ENCODE data around the gene NTS. TPM values are rescaled to one million over a fixed set of nuclear protein-coding genes. Genes with fewer than 3 reads are reported as not detected.

The NTS gene
- total RNA-seq, 2 experiments from 2014 or later, result not detected

GRCh38 chr12:85856966-85857365 lies 17.1 kb upstream of the NTS start:
- no peak for DNase-seq
- POLR2A ChIA-PET, result no interaction called here
- H3K4me1 Mint-ChIP-seq, result no peaks in the 10 kb centered on the region
- no peak overlapping the region for H3K4me3 Mint-ChIP-seq
- H3K9me3 Mint-ChIP-seq, result no peaks in the 10 kb centered on the region
- H3K36me3 Mint-ChIP-seq (ENCODE audit: low read depth), result no peaks in the 10 kb centered on the region
- CTCF ChIA-PET, result no interaction called here
- H3K27me3 Mint-ChIP-seq, result no peaks in the 10 kb centered on the region
- H3K27ac Mint-ChIP-seq, result no peak overlapping the region

DNA sequence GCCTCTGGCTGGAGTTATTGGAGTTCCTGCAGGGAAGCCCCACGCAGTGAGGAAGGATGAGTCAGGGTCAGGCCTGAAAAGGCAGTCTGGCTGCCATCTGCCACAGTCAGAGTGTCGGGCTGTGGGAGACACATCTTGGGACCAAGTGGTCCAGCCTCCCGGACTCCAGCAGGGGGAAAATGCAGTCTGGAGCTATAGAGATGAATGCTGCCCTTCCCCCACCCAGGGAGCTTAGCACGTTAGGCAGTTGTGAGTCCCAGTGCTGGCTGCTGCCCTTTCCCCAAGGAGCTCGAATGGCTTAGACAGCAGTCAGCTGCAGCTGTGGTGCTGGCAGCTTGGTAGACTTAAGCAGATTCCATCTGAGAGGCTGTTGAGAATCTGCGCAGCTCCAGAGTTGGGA lies 8.2 kb upstream of the NTS start:
- Mint-ChIP-seq H3K9me3 (no peaks in the 10 kb centered on the region), H3K4me1 (no peaks in the 10 kb centered on the region), H3K4me3 (no peak overlapping the region), H3K36me3 (ENCODE audit: low read depth) (no peaks in the 10 kb centered on the region), H3K27ac (no peak overlapping the region), H3K27me3 (no peaks in the 10 kb centered on the region)
- no peak for DNase-seq
- CTCF ChIA-PET, result no interaction called here
- POLR2A ChIA-PET, result no interaction called here

- peak; percentile 25 for DNase-seq
- Mint-ChIP-seq H3K27me3 (no peaks in the 10 kb centered on the region), H3K27ac (no peak overlapping the region), H3K36me3 (ENCODE audit: low read depth) (no peaks in the 10 kb centered on the region), H3K9me3 (no peaks in the 10 kb centered on the region), H3K4me1 (no peaks in the 10 kb centered on the region), H3K4me3 (no peak overlapping the region)
- ChIA-PET POLR2A (no interaction called here), CTCF (interaction anchor here (0.9 to 1.5 kb wide), 3 partner anchors 9 to 400 kb away, joined by 3 read pairs; no protein-coding TSS in a partner anchor)
These were observed 6.9 kb upstream of the NTS start for GRCh38 chr12:85866986-85867776.

GRCh38 chr12:85872497-85873091 lies 1.5 kb upstream of the NTS start:
- Mint-ChIP-seq H3K27ac (no peak overlapping the region), H3K36me3 (ENCODE audit: low read depth) (no peaks in the 10 kb centered on the region), H3K27me3 (peaks cover 2% of the 10 kb centered on the region), H3K4me1 (no peaks in the 10 kb centered on the region), H3K9me3 (no peaks in the 10 kb centered on the region), H3K4me3 (no peak overlapping the region)
- no peak for DNase-seq
- CTCF ChIA-PET, result interaction anchor here (0.7 to 0.9 kb wide), 2 partner anchors 34 to 51 kb away, joined by 3 read pairs; no protein-coding TSS in a partner anchor
- POLR2A ChIA-PET, result no interaction called here

DNA sequence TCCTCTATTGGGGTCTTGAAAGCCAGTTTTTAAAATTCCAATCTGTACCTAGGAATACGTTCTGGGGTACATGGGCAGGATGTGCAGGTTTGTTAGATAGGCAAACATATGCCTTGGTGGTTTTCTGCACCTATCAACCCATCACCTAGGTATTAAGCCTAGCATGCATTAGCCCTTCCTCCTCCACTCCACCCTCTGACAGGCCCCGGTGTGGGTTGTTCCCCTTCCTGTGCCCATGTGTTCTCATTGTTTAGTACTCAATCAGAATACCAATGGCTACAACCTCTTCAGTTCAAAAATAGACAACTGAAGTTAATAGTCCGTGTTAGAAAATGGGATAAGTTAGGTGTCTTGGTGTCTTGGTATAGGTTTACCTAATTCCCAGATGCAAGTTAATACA lies 3.4 kb downstream of the NTS start:
- ChIA-PET POLR2A (no interaction called here), CTCF (no interaction called here)
- Mint-ChIP-seq H3K27me3 (peaks cover 2% of the 10 kb centered on the region), H3K4me1 (no peaks in the 10 kb centered on the region), H3K27ac (no peak overlapping the region), H3K36me3 (ENCODE audit: low read depth) (no peaks in the 10 kb centered on the region), H3K9me3 (no peaks in the 10 kb centered on the region), H3K4me3 (no peak overlapping the region)
- DNase-seq, result no peak

DNA sequence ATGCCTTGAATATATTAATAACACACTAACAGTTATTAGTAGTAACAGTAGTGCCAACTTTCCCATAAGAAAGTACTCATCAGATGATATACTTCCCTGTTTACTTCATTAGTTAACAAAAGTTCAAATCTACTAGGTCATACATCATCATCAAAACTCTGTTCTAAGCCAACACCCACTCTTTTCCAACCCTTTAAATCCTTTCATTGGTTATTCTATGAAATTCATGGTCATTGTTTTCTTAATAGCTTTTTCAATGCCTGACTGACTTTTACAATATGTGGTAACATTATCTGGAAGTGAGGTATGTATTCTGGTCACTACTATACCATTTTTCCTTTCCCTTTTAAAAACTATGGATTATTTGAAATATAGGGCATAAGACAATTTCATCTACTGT lies 9.7 kb downstream of the NTS start:
- Mint-ChIP-seq H3K27me3 (no peaks in the 10 kb centered on the region), H3K4me1 (no peaks in the 10 kb centered on the region), H3K36me3 (ENCODE audit: low read depth) (no peaks in the 10 kb centered on the region), H3K9me3 (no peaks in the 10 kb centered on the region), H3K27ac (no peak overlapping the region), H3K4me3 (no peak overlapping the region)
- no peak for DNase-seq
- ChIA-PET CTCF (no interaction called here), POLR2A (no interaction called here)

DNA sequence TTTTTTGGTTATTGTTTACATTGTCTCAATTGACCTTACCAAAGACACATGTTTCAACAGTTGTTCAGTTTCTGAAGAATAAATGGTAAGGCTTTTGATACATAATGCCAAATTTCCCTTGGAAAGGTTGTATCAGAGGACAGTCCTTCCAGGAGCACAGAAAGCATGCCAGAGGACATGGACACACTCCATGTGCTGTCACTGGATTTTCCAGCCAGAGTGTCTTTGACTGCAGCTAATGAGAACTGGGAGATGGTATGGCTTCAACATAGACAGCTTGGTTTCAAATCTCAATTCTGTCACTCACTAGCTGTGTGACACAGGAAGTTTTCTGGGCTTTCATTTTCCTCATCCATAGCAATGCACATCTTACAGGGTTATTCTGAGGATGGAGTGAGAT lies 20.6 kb downstream of the NTS start:
- CTCF ChIA-PET, result no interaction called here

GRCh38 chr12:85920324-85920947 lies 46.3 kb downstream of the NTS start:
- Mint-ChIP-seq H3K27me3 (no peaks in the 10 kb centered on the region), H3K27ac (no peak overlapping the region), H3K4me3 (no peak overlapping the region), H3K4me1 (no peaks in the 10 kb centered on the region), H3K9me3 (no peaks in the 10 kb centered on the region), H3K36me3 (ENCODE audit: low read depth) (no peaks in the 10 kb centered on the region)
- DNase-seq, result no peak
- ChIA-PET POLR2A (no interaction called here), CTCF (no interaction called here)

More for the DNA sequence above, 20.6 kb downstream of the NTS start:
- Mint-ChIP-seq H3K27me3 (no peaks in the 10 kb centered on the region), H3K4me1 (no peaks in the 10 kb centered on the region), H3K27ac (no peak overlapping the region), H3K36me3 (ENCODE audit: low read depth) (no peaks in the 10 kb centered on the region), H3K4me3 (no peak overlapping the region), H3K9me3 (no peaks in the 10 kb centered on the region)
- no peak for DNase-seq
- POLR2A ChIA-PET, result no interaction called here

DNA sequence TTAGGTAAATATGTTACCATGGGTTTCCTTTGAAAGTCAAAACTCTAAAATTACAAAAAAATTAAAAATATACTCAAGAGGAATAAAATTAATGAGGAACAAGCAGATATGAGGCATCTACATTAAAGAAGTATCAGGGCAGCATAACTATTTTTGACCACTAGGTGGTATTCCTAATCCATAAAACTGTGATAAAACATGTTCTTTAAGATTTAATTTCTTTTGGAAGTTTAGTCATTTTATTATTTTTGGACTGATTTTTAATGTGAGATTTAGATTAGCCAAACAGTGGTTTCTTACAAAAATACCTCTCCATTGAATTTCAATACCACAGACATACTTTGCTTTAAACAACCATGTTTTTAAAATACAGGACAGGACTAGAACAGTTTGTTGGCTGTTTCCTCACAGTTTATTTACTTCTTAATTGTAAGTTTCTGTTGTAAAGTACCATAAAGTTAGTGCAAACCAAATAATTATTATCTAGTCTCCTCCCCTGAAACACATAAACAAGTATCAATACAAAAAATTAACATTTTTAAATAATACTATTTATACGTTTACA lies 49.8 kb downstream of the NTS start:
- CTCF ChIA-PET, result interaction anchor here (0.5 to 1.3 kb wide), 2 partner anchors 13 to 52 kb away, joined by 3 read pairs; no protein-coding TSS in a partner anchor
- no peaks in the 10 kb centered on the region for H3K9me3 Mint-ChIP-seq
- no peaks in the 10 kb centered on the region for H3K4me1 Mint-ChIP-seq
- POLR2A ChIA-PET, result no interaction called here
- no peak overlapping the region for H3K4me3 Mint-ChIP-seq
- H3K27me3 Mint-ChIP-seq, result no peaks in the 10 kb centered on the region
- no peaks in the 10 kb centered on the region for H3K36me3 Mint-ChIP-seq (ENCODE audit: low read depth)
- no peak for DNase-seq
- no peak overlapping the region for H3K27ac Mint-ChIP-seq

- no peaks in the 10 kb centered on the region for H3K27me3 Mint-ChIP-seq
- no peak overlapping the region for H3K4me3 Mint-ChIP-seq
- no peaks in the 10 kb centered on the region for H3K9me3 Mint-ChIP-seq
- ChIA-PET POLR2A (no interaction called here), CTCF (no interaction called here)
- no peak for DNase-seq
- H3K4me1 Mint-ChIP-seq, result no peaks in the 10 kb centered on the region
- no peaks in the 10 kb centered on the region for H3K36me3 Mint-ChIP-seq (ENCODE audit: low read depth)
- no peak overlapping the region for H3K27ac Mint-ChIP-seq
These were observed 53.1 kb downstream of the NTS start for GRCh38 chr12:85927166-85927565.

Other genes starting within 250 kb of the NTS start
- gene RASSF9, start 37.9 kb upstream of the NTS start, total RNA-seq, result not detected